GM12878 (cell line): ENCODE data around the gene HLA-DPB1.

Source experiments
- CHD2 ChIP-seq: IDR thresholded peaks from 2 replicates; pipeline ENCODE4 v1.6.1; 2011; ENCODE audit warnings: low read depth, low read length, improper control_type of control experiment, borderline replicate concordance
- CREB1 ChIP-seq: IDR thresholded peaks from 2 replicates; pipeline ENCODE4 v1.6.1; 2012; ENCODE audit warnings: low read depth, mild to moderate bottlenecking, inconsistent platforms
- CTCF ChIP-seq, 3 experiments: IDR thresholded peaks in 2 of 3; conservative IDR thresholded peaks in 1 of 3; 2 replicates each; pipeline ENCODE4 v1.5.1; 2011; ENCODE audit warnings: low read depth in 3 of 3, low read length in 3 of 3, mild to moderate bottlenecking in 3 of 3, control low read depth in 2 of 3, moderate library complexity in 2 of 3, inconsistent platforms in 1 of 3, mixed read lengths in 1 of 3; ENCODE audit not compliant: control insufficient read depth in 2 of 3, insufficient read depth in 1 of 3; ENCODE audit errors: extremely low read depth in 1 of 3
- EGR1 ChIP-seq, 2 experiments: IDR thresholded peaks; 1 replicate in 1 of 2; 2 replicates in 1 of 2; pipeline ENCODE4 v1.6.1; 2011 to 2012; ENCODE audit warnings: low read depth in 2 of 2, low read length in 2 of 2, borderline replicate concordance in 1 of 2, mild to moderate bottlenecking in 1 of 2, moderate library complexity in 1 of 2
- FOS ChIP-seq: IDR thresholded peaks from 3 replicates; pipeline ENCODE4 v1.6.1; 2011; ENCODE audit warnings: borderline replicate concordance; ENCODE audit not compliant: insufficient read length; ENCODE audit errors: extremely low read depth
- MTA3 ChIP-seq: IDR thresholded peaks from 2 replicates; pipeline ENCODE4 v1.6.1; 2012; ENCODE audit warnings: low read length, inconsistent platforms, borderline replicate concordance
- PBX3 ChIP-seq: IDR thresholded peaks from 2 replicates; pipeline ENCODE4 v1.6.1; 2011; ENCODE audit warnings: mild to moderate bottlenecking, low read depth, low read length, moderate library complexity; ENCODE audit not compliant: insufficient replicate concordance
- POLR2A ChIP-seq: IDR thresholded peaks from 2 replicates; pipeline ENCODE4 v1.6.1; 2011; ENCODE audit warnings: low read depth, mild to moderate bottlenecking, low read length
- RAD51 ChIP-seq: fragments of 450-650 bp; IDR thresholded peaks from 2 replicates; pipeline ENCODE4 v1.6.1; 2016; ENCODE audit warnings: moderate library complexity, mild to moderate bottlenecking, inconsistent platforms
- TARDBP ChIP-seq: IDR thresholded peaks from 2 replicates; pipeline ENCODE4 v1.6.1; 2016; ENCODE audit warnings: borderline replicate concordance
- TCF12 ChIP-seq: IDR thresholded peaks from 2 replicates; pipeline ENCODE4 v1.6.1; 2011; ENCODE audit warnings: low read depth, mild to moderate bottlenecking, low read length
- YY1 ChIP-seq: IDR thresholded peaks from 2 replicates; pipeline ENCODE4 v1.6.1; 2011; ENCODE audit warnings: low read depth, mild to moderate bottlenecking, low read length
- ZNF207 ChIP-seq: fragments of 450-650 bp; IDR thresholded peaks from 2 replicates; pipeline ENCODE4 v1.6.1; 2014; ENCODE audit warnings: antibody characterized with exemption, mild to moderate bottlenecking, borderline replicate concordance

- TF ChIP-seq CTCF (IDR thresholded peaks at IDR 0.05 in 2 of 3, conservative IDR thresholded peaks at IDR 0.05 in 1 of 3; ENCODE audit: control insufficient read depth in 2 of 3, extremely low read depth in 1 of 3, insufficient read depth in 1 of 3, low read depth in 3 of 3, low read length in 3 of 3): no peak
- TF ChIP-seq PBX3: no peak
- TF ChIP-seq RAD51: no peak; the same call in 1 of the 2 replicates
- peak; percentile 18 for TF ChIP-seq FOS
- no peak for TF ChIP-seq ZNF207
- TF ChIP-seq CREB1: peak; percentile 94
- peak; percentile 89 for TF ChIP-seq POLR2A
- TF ChIP-seq CHD2: peak; percentile 11; the same call in 1 of the 2 replicates
- no peak for TF ChIP-seq TCF12
- TF ChIP-seq YY1: no peak
- TF ChIP-seq TARDBP: no peak
- TF ChIP-seq EGR1 (IDR thresholded peaks at IDR 0.05; ENCODE audit: borderline replicate concordance in 1 of 2, low read depth in 2 of 2, low read length in 2 of 2): no peak
- TF ChIP-seq MTA3: no peak
These were observed at the start of gene HLA-DPB1 for GRCh38 chr6:33075568-33076405.
